Measurements from ENCODE around the gene TNK2. TPM values are rescaled to one million over a fixed set of nuclear protein-coding genes. Genes with fewer than 3 reads are reported as not detected.
A peak's percentile ranks its signal among the peaks of the same experiment; 100 is the strongest.

The TNK2 gene
- total RNA-seq, 1 experiment from 2014 or later, result 55.1 TPM

DNA sequence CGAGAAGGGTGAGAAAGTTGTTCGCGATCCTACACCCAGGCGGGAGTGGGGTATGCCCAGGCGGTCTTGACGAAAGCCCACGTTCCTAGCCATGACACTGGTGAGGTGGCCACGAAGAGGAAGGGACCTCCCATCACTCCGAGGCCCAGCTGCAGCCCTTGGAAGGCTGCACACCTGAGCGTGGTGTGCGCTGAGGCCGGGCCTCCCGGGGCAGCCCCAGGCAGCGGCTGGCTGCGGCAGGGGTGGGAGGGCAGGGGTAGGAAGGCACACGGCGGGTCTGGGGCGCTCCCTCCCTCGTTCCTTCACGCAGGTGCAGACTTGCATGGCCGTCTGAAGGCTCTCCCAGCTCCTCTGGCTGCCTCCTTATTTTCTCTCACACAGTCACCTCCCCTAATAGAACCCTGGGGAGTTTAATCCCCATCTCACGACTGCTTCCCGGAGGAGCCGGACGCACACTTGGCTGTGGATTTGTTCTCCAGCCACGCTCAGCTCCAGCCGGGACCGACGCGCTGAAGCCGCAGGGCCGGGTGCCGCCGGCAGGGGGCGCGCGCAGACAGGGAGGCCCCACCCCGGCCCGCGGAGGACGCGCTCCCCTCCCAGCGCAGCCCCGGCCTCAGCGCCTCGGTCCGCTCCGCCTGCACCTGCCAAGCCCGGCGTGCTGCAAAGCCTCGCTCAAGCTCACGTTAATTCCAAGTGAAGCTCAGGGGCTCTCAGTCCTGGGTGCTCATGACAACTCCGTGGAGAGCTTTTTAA is 58.9 kb downstream of the TNK2 start:
- intact Hi-C loops (cut with micrococcal nuclease), result loop anchor here (2.0 kb wide), 2 partner anchors 197 to 579 kb away; partner anchors contain the start of gene XXYLT1
- no peak for ATAC-seq
- CTCF ChIA-PET, result interaction anchor here (0.6 to 1.5 kb wide), 4 partner anchors 40 to 578 kb away, joined by 3 read pairs; partner anchors contain the start of gene XXYLT1

DNA sequence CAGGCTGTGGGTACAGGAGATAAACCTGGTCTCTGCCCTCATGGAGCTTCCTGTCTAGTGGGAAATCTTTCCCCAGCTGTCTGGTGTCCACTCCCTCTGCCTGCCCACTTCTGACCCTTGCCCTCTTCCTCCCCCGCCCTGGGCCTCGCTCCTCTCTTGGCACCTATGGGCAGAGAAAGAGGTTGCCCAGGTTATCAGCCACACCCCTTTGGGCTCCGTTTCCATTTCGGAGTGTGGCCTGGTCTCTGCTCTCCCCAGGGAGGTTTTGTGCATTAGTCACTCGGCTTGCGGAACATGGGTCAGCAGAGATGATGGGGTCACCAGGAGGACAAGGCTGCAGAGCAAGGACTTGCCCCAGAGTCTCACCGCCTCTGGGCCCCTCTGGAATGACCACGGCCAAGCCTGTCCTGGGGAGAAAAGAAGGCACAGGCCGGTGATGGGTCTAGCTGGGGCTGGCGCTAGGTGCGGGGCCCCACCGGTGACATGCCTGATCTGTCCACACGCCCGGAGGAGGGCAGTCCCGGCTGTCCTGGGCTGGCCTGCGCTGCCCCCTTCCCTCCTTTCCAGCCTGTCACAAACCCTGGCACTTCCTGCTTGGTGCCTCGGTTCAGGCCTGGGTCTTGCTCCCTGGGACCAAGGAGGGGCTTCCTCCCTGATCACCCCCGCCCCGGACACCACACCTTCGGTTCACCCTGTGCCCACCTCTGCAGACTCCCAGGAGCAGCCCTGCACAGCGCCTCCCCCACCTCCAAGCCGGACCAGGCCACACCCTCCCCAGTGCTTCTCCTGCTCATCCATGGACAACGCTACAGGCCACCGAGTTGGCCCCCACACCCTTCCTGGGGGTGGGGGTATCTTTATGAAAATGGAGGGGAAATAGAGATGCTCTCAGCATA is 61.0 kb downstream of the TNK2 start:
- intact Hi-C loops (cut with micrococcal nuclease), result no loop called here
- ATAC-seq (peak; percentile 79), DNase-seq (ENCODE audit: low read depth, low spot score) (peak; percentile 38)
- CTCF ChIA-PET, result no interaction called here
- Histone ChIP-seq H3K27me3 (ENCODE audit: insufficient read depth, low read length) (no peaks in the 10 kb centered on the region), H3K9me2 (ENCODE audit: insufficient read depth) (no peaks in the 10 kb centered on the region), H3K9me3 (ENCODE audit: control insufficient read depth in 1 of 2, insufficient read depth in 1 of 2, low read depth in 1 of 2, low read length in 2 of 2) (peaks cover 0 to 7% of the 10 kb centered on the region in 2 experiments; a peak in 1 of 4 replicates), H3K4me2 (ENCODE audit: low read length) (peak overlapping the region; percentile 72), H3K4me1 (ENCODE audit: control insufficient read depth in 1 of 2, insufficient read depth in 2 of 2, low read length in 2 of 2) (peaks cover 12 to 18% of the 10 kb centered on the region in 2 experiments), H4K20me1 (ENCODE audit: insufficient read depth) (no peaks in the 10 kb centered on the region), H3K4me3 (replicated peaks in 1 of 2; ENCODE audit: low read depth in 1 of 2, low read length in 2 of 2) (peak overlapping the region in 1 of 2 experiments; percentile 48; a peak in 2 of 4 replicates), H3K36me3 (ENCODE audit: control insufficient read depth in 1 of 2, insufficient read depth in 2 of 2, low read length in 2 of 2) (0 out of 4 replicates have a peak, but pooled peaks cover 0 to 5% of the 10 kb centered on the region in 2 experiments), H3K9ac (ENCODE audit: low read length) (peak overlapping the region; percentile 30; the same call in 1 of the 2 replicates), H2AFZ (ENCODE audit: low read depth, low read length, poor library complexity, severe bottlenecking) (peak overlapping the region; percentile 36), H3K79me2 (ENCODE audit: insufficient read depth, low read length) (no peaks in the 10 kb centered on the region), H3K27ac (ENCODE audit: low read depth, low read length) (peak overlapping the region; percentile 19; the same call in 1 of the 2 replicates)
- RAD21 ChIA-PET (ENCODE audit: low non-redundant PET in 1 of 2, low total read pairs in 2 of 2, uncharacterized antibody in 2 of 2, unreplicated experiment in 2 of 2), result no interaction called here
- TF ChIP-seq ZNF274 (IDR thresholded peaks at IDR 0.05; ENCODE audit: low read depth, low read length) (no peak), JUND (IDR thresholded peaks at IDR 0.05) (no peak; the same call in none of the 2 replicates), CBX3 (IDR thresholded peaks at IDR 0.05; ENCODE audit: low read depth) (peak; percentile 66; the same call in 1 of the 2 replicates), ZFX (IDR thresholded peaks at IDR 0.05) (0 out of 2 replicates have a peak, but pooled peaks have one; percentile 14), FOSL1 (IDR thresholded peaks at IDR 0.05; ENCODE audit: low read depth) (peak; percentile 52; the same call in 1 of the 2 replicates), SRF (IDR thresholded peaks at IDR 0.05; ENCODE audit: low read depth) (peak; percentile 25; the same call in 1 of the 2 replicates), POLR2AphosphoS5 (IDR thresholded peaks at IDR 0.05; ENCODE audit: low read depth, low read length) (peak; percentile 35; the same call in 1 of the 2 replicates), SP1 (IDR thresholded peaks at IDR 0.05; ENCODE audit: low read depth) (peak; percentile 79)
- POLR2A ChIA-PET, result no interaction called here
- BruUV-seq (replicated peaks), result no TSS peak

More for the DNA sequence above, 58.9 kb downstream of the TNK2 start:
- H3K4me2 ChIP-seq (ENCODE audit: low read length), result no peak overlapping the region
- no peaks in the 10 kb centered on the region for H3K27me3 ChIP-seq (ENCODE audit: insufficient read depth, low read length)
- H2AFZ ChIP-seq (ENCODE audit: low read depth, low read length, poor library complexity, severe bottlenecking), result no peak overlapping the region
- peaks cover 0 to 7% of the 10 kb centered on the region in 2 experiments; a peak in 1 of 4 replicates for H3K9me3 ChIP-seq (ENCODE audit: control insufficient read depth in 1 of 2, insufficient read depth in 1 of 2, low read depth in 1 of 2, low read length in 2 of 2)
- H3K27ac ChIP-seq (ENCODE audit: low read depth, low read length), result no peak overlapping the region
- no peaks in the 10 kb centered on the region for H3K79me2 ChIP-seq (ENCODE audit: insufficient read depth, low read length)
- H3K9ac ChIP-seq (ENCODE audit: low read length), result no peak overlapping the region
- ChIA-PET POLR2A (no interaction called here), RAD21 (ENCODE audit: low non-redundant PET in 1 of 2, low total read pairs in 2 of 2, uncharacterized antibody in 2 of 2, unreplicated experiment in 2 of 2) (no interaction called here)
- no peaks in the 10 kb centered on the region for H3K9me2 ChIP-seq (ENCODE audit: insufficient read depth)
- peaks cover 12 to 18% of the 10 kb centered on the region in 2 experiments for H3K4me1 ChIP-seq (ENCODE audit: control insufficient read depth in 1 of 2, insufficient read depth in 2 of 2, low read length in 2 of 2)
- H4K20me1 ChIP-seq (ENCODE audit: insufficient read depth), result no peaks in the 10 kb centered on the region
- 0 out of 4 replicates have a peak, but pooled peaks cover 0 to 5% of the 10 kb centered on the region in 2 experiments for H3K36me3 ChIP-seq (ENCODE audit: control insufficient read depth in 1 of 2, insufficient read depth in 2 of 2, low read length in 2 of 2)
- no TSS peak for BruUV-seq (replicated peaks)
- TF ChIP-seq EZH2 (IDR thresholded peaks at IDR 0.05) (no peak), POLR2AphosphoS5 (IDR thresholded peaks at IDR 0.05; ENCODE audit: low read depth, low read length) (no peak), SIN3A (IDR thresholded peaks at IDR 0.05; ENCODE audit: low read depth) (no peak)
- no peak for DNase-seq (ENCODE audit: low read depth, low spot score)
- no peak overlapping the region for H3K4me3 ChIP-seq (replicated peaks in 1 of 2; ENCODE audit: low read depth in 1 of 2, low read length in 2 of 2)

Measured in HCT116 (cell line).